Thymus (tissue), 11 donors: ENCODE data around the gene PLD4. TPM values are rescaled to one million over a fixed set of nuclear protein-coding genes. Genes with fewer than 3 reads are reported as not detected.

ENCODE experiments used
- DNase-seq, 9 donors: peaks; one replicate each; pipeline ENCODE4 v3.0.0-alpha.2; 2013; ENCODE audit warnings: low spot score in 9 of 9, low read depth in 6 of 9, missing footprints in 1 of 9
- H3K27ac ChIP-seq, 2 donors: one replicate each; pipeline ENCODE4 v1.5.1; 2013; ENCODE audit warnings: control low read depth in 1 of 2, low read depth in 1 of 2, low read length in 1 of 2, mild to moderate bottlenecking in 1 of 2, moderate library complexity in 1 of 2
- H3K27me3 ChIP-seq, 2 donors: one replicate each; pipeline ENCODE4 v1.5.1; 2013; ENCODE audit warnings: low read length in 1 of 2; ENCODE audit not compliant: control insufficient read depth in 2 of 2, insufficient read depth in 1 of 2
- H3K36me3 ChIP-seq, 2 donors: one replicate each; pipeline ENCODE4 v1.5.1; 2013; ENCODE audit warnings: low read length in 1 of 2, mild to moderate bottlenecking in 1 of 2, moderate library complexity in 1 of 2; ENCODE audit not compliant: control insufficient read depth in 2 of 2, insufficient read depth in 2 of 2
- H3K4me1 ChIP-seq, 2 donors: one replicate each; pipeline ENCODE4 v1.5.1; 2013; ENCODE audit warnings: low read length in 2 of 2; ENCODE audit not compliant: control insufficient read depth in 2 of 2, insufficient read depth in 2 of 2
- H3K4me3 ChIP-seq, 2 donors: one replicate each; pipeline ENCODE4 v1.5.1; 2013; ENCODE audit warnings: low read length in 2 of 2, control low read depth in 1 of 2, mild to moderate bottlenecking in 1 of 2
- H3K9me3 ChIP-seq, 2 donors: one replicate each; pipeline ENCODE4 v1.5.1; 2013; ENCODE audit warnings: low read length in 1 of 2, mild to moderate bottlenecking in 1 of 2; ENCODE audit not compliant: control insufficient read depth in 2 of 2, insufficient read depth in 1 of 2
- WGBS: extraction: QIAGEN DNeasy Blood & Tissue Kit; methylation state at CpG from one replicate; pipeline ENCODE4 v1.1.7; 2013; 5-methylcytosine and 5-hydroxymethylcytosine counted together
- polyA plus RNA-seq: library from polyadenylated mRNA; stranded (reverse); fragments of 200-250 nt; gene quantifications from one replicate; pipeline ENCODE4 v1.2.3, GENCODE V29; 2013
- total RNA-seq: library from RNA; stranded (reverse); fragments of 120-200 nt; gene quantifications from one replicate; pipeline ENCODE4 v1.2.4, GENCODE V29; 2013
- donor health status: healthy.

The PLD4 gene
- total and polyA plus RNA-seq, 2 donors: 1.5 to 5.5 TPM

GRCh38 chr14:104937161-104937560 is 12.5 kb downstream of the PLD4 start:
- Histone ChIP-seq H3K27me3 (peaks cover 0 to 68% of the 10 kb centered on the region in 2 donors), H3K36me3 (no peaks in the 10 kb centered on the region), H3K4me1 (peaks cover 0 to 2% of the 10 kb centered on the region in 2 donors), H3K9me3 (peaks cover 0 to 1% of the 10 kb centered on the region in 2 donors), H3K4me3 (no peak overlapping the region), H3K27ac (no peak overlapping the region)
- no peak for DNase-seq
- WGBS: 92% methylated on average over 4 of the region's 4 CpGs

DNA sequence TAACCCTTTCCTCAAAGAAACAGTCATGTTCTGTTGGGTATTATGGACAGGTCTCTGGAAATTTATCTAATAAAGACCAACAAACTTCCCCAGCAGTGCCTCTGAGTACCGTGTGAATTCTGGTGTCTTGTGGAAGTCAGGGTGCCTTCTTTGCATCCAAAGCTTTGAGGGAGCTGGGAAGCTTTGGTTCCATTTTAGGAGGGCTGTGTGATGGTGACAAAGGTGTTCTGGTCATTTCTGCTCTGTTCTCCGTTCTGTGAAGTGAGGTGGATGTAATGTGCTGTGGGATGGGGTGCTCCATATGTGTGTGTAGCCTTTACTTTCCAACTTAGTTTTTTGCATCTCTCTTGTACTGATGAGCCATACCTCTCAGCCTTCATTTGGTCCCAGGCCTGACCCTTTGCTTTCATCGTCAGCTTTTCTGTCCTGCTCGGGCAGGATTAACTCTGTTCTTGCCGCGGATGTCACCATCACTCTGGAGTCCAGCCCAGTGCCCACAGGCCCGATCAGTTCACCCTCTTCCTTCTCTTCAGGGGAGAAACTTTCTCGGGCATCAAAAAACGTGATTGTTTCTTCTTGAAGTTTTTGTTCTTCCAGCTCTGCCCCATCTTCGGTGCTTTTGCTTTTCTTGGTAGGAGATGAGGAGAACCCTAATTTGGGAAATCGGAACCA is 13.2 kb downstream of the PLD4 start:
- 91% methylated on average over 11 of the region's 11 CpGs for WGBS
- H3K27me3 ChIP-seq: peaks cover 0 to 61% of the 10 kb centered on the region in 2 donors
- peaks cover 0 to 1% of the 10 kb centered on the region in 2 donors for H3K9me3 ChIP-seq
- H3K4me1 ChIP-seq: peaks cover 0 to 2% of the 10 kb centered on the region in 2 donors
- H3K36me3 ChIP-seq: no peaks in the 10 kb centered on the region
- no peak overlapping the region for H3K27ac ChIP-seq
- DNase-seq: no peak
- no peak overlapping the region for H3K4me3 ChIP-seq

- DNase-seq: no peak
- H3K27ac ChIP-seq: no peak overlapping the region
- H3K4me3 ChIP-seq: no peak overlapping the region
- H3K9me3 ChIP-seq: peaks cover 0 to 1% of the 10 kb centered on the region in 2 donors
- H3K27me3 ChIP-seq: peaks cover 0 to 57% of the 10 kb centered on the region in 2 donors
- H3K36me3 ChIP-seq: no peaks in the 10 kb centered on the region
- H3K4me1 ChIP-seq: no peaks in the 10 kb centered on the region
- WGBS: 91% methylated on average over 2 of the region's 2 CpGs
Measured at GRCh38 chr14:104938436-104938835, 13.8 kb downstream of the PLD4 start.

- Histone ChIP-seq H3K27me3 (peaks cover 0 to 56% of the 10 kb centered on the region in 2 donors), H3K4me1 (no peaks in the 10 kb centered on the region), H3K27ac (no peak overlapping the region), H3K36me3 (no peaks in the 10 kb centered on the region), H3K4me3 (no peak overlapping the region), H3K9me3 (peaks cover 0 to 1% of the 10 kb centered on the region in 2 donors)
- WGBS: 95% methylated on average over 1 of the region's 1 CpG
- DNase-seq: no peak
Measured at GRCh38 chr14:104938960-104939359, 14.3 kb downstream of the PLD4 start.

GRCh38 chr14:104939666-104940410 is 15.2 kb downstream of the PLD4 start:
- Histone ChIP-seq H3K4me1 (no peaks in the 10 kb centered on the region), H3K9me3 (peaks cover 0 to 1% of the 10 kb centered on the region in 2 donors), H3K36me3 (no peaks in the 10 kb centered on the region), H3K4me3 (no peak overlapping the region), H3K27me3 (peaks cover 0 to 47% of the 10 kb centered on the region in 2 donors), H3K27ac (no peak overlapping the region)
- WGBS: 89% methylated on average over 11 of the region's 11 CpGs
- no peak for DNase-seq

DNA sequence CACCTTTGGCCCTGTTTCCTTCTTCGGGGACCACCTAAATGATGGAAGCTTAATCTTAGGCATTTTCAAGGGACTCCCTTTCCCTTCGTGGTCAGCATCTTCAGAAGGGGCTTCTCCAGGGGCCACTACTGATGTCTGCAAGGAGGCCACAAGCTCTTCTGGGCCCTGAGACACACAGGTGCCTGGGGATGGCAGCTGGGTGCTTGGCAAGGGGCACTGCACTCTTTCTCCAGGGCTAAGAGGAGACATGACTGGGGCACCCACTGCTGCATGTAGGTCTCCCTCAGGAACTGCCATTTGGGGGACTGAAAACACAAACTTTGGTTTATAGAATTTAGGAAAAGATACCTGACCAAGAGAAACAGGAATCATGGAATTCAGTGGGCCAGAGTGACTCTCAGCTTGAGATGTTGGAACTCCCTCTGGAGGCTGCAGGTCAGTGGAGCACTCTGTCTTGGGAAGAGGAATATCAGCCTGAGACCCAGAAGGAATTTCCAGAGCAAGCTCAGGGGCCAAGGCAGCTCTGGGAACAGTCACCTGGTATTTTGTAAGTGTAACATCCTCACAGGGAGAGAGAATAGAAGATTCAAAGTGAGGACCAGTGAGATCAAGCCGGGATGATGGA is 16.0 kb downstream of the PLD4 start:
- H3K27me3 ChIP-seq: peaks cover 0 to 40% of the 10 kb centered on the region in 2 donors
- H3K27ac ChIP-seq: no peak overlapping the region
- no peaks in the 10 kb centered on the region for H3K4me1 ChIP-seq
- WGBS: 90% methylated on average over 3 of the region's 3 CpGs
- no peak overlapping the region for H3K4me3 ChIP-seq
- no peak for DNase-seq
- H3K36me3 ChIP-seq: no peaks in the 10 kb centered on the region
- H3K9me3 ChIP-seq: peaks cover 0 to 1% of the 10 kb centered on the region in 2 donors

DNA sequence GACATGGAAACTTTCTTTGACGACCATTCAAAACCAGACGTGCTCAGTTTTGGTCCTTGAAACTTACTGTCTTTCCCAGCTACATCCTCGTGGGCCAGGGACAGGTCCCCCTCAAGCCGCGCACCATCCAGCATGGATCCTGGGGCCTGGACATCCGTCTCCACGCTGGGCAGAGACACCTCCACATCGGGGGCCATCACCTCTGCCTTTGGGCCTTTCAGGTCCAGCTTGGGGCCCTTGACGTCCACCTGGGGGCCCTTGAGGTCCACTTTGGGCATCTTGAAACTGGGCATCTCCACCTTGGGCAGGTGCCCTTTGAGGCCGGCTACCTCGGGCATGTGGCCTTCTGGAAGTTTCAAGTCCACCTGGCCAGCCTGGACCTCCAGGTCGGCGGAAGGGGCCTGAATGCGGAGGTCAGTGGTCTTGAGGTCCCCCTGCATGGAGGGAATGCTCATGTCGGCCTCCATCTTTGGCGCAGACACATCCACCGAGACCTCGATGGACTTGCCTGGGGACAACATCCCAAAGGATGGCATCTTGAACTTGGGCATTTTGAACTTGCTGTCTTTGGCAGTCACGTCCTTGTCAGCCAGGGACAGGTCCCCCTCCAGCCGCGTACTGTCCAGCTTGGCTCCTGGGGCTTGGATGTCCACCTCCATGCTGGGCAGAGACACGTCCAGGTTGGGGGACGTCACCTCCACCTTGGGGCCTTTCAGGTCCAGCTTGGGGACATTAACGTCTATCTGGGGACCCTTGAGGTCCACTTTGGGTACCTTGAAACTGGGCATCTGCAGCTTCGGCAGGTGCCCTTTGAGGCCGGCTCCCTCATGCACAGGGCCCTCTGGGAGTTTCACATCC is 17.1 kb downstream of the PLD4 start:
- Histone ChIP-seq H3K36me3 (no peaks in the 10 kb centered on the region), H3K9me3 (peaks cover 0 to 1% of the 10 kb centered on the region in 2 donors), H3K4me3 (no peak overlapping the region), H3K27ac (no peak overlapping the region), H3K27me3 (peaks cover 0 to 29% of the 10 kb centered on the region in 2 donors), H3K4me1 (no peaks in the 10 kb centered on the region)
- no peak for DNase-seq
- WGBS: 96% methylated on average over 26 of the region's 26 CpGs

DNA sequence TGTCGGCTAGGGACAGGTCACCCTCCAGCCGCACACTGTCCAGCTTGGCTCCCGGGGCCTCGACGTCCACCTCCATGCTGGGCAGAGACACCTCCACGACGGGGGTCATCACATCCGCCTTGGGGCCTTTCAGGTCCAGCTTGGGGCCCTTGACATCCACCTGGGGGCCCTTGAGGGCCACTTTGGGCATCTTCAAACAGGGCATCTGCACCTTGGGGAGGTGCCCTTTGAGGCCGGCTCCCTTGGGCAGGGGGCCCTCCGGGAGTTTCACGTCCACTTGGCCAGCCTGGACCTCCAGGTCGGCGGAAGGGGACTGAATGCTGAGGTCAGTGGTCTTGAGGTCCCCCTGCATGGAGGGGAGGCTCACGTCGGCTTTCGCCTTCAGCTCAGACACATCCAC is 17.9 kb downstream of the PLD4 start:
- 97% methylated on average over 16 of the region's 16 CpGs for WGBS
- no peaks in the 10 kb centered on the region for H3K36me3 ChIP-seq
- no peak overlapping the region for H3K4me3 ChIP-seq
- DNase-seq: no peak
- no peak overlapping the region for H3K27ac ChIP-seq
- H3K4me1 ChIP-seq: no peaks in the 10 kb centered on the region
- H3K27me3 ChIP-seq: peaks cover 0 to 24% of the 10 kb centered on the region in 2 donors
- peaks cover 0 to 1% of the 10 kb centered on the region in 2 donors for H3K9me3 ChIP-seq
